Left hindlimb (tissue), 1 donor: ENCODE results near the gene SLC45A2.
"Not testable (repeated sequence)": the region's sequence is repeated elsewhere in the genome, so short reads cannot be mapped to it uniquely, and the experiment has no call there.

Experiments used
- DNase-seq: peaks from one replicate; pipeline ENCODE4 v3.0.0-alpha.2; 2018

The SLC45A2 gene

DNA sequence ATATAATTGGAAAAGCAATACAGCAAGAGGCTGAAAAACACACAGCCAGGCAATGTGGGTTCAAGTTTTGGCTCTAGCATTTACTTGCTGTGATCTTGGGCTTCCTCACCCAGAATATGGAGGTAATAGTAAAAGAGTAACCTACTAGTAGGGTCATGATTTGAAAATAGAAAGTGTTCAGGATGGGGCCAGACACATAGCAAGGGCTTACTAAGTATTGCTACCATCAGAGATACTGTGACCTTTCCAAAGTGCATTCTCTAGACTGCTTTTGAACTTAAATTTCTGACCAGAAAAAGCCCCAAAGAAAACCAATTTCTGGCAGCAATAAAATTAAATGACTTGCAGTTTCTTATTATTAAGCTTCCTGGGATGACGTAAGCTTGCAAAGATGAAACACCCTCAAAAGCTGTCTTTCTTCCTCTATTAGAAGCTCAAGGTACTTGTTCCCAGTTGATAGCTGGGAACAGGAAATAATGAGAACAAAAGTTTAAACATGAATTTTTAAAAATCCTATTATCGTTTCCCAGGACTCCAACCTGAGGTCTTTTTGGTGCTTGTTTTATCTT lies 20.3 kb downstream of the SLC45A2 start:
- DNase-seq, result no peak

DNA sequence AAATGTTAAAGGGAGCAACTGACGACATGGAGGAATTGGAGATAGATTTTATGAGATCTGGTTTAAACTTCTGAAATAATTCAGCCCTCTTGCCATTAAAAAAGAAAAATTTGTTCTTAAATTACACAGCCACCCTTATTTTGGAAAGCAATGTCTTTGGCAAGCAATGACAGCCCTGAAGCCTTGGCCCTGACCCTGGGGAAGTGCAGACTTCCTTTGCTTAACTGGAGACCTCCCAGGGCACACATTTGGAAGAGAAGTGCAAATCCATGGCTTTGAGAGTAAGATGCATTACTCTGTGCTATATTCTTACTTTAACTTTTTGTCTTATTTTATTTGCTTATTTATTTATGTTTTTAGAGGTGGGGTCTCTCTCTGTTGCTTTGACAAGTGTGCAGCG lies 26.3 kb downstream of the SLC45A2 start:
- DNase-seq, result no peak

DNA sequence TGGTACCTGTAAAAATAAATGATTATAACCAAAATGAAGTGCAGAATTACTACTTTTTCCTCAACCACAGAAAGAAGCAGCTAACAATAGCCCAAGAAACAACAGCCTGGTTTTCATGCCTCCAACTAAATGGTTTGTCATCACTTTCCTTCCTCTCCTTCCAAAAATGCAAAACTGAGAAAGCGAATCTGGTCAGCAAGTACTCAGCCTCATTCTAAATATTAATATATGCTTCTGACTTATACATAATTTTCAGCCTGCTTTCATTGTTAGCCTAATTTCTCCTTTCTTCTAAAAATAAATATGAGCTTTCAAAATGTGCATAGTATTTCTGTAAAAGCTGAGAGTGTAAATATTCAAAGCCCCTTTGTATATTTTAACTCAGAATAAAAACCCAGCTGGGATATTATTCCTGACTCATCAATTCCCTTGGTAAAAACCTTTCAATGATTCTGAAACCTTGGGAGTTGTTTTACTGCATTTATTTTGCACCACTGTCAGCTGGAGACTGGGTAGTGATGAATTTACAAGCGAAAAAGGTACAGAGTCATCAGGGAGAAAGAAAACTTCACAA lies 26.8 kb downstream of the SLC45A2 start:
- DNase-seq, result no peak

DNA sequence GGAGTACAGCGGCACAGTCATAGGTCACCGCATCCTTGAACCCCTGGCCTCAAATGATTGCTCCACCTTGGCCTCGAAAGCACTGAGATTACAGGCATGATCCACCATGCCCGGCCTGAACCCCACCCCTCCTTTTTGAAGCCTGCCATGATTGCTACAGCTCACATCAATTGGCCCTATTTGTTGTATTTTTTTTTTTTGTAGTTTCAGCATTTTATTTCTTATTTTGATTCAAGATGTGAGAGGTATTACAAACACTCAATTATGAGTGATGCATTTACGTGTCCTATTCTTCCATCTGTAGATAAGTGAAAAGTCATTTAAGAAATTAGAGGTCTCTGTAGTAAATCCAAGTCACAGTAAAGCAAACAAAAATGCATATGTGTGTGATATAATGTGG lies 32.3 kb downstream of the SLC45A2 start:
- DNase-seq, result not testable (repeated sequence)

DNA sequence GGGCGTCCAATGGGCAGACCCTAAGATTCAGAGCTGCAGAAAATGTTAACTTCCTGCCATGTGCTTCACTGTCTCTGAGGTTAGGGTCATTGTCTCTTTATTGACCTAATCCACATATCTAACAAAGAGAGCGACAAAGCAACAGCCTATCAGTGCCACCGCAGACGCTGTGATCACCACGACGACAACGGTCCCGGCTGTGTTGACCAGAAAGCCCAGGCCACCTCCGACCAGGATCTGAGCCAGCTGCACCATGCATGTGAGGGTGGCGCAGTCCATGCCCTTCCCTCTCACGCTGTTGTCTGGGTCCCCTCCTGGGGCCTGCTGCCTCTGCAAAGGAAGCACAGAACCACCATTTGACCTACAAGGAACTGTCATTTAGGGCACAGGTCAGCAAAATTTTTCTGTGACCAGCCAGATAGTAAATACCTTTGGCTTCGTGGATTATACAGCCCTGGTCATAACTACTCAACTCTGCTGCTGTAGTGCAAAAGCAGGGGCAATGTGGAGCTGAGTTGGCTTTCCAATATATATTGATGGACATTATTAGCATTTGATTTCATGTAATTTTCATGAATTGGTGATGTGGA lies 39.9 kb downstream of the SLC45A2 start:
- no peak for DNase-seq

DNA sequence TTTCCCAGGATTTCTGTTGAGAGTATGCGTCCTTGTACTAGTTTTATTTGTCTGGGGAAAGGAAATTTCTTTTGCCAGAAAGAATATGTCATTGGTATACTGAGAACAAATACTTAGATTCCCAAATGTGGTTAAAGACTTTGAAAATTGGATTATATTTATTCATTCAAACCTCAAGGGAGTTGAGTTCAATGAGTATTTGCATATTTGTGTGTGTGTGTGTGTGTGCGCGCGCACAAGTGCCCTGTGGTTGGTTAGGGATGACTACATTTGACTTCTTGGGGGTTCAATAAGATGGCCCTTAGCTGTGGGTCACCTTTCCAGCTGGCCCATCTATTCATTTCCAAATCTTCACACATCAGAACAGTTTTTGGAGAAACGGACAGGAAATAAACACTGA lies 43.4 kb downstream of the SLC45A2 start:
- DNase-seq, result no peak

DNA sequence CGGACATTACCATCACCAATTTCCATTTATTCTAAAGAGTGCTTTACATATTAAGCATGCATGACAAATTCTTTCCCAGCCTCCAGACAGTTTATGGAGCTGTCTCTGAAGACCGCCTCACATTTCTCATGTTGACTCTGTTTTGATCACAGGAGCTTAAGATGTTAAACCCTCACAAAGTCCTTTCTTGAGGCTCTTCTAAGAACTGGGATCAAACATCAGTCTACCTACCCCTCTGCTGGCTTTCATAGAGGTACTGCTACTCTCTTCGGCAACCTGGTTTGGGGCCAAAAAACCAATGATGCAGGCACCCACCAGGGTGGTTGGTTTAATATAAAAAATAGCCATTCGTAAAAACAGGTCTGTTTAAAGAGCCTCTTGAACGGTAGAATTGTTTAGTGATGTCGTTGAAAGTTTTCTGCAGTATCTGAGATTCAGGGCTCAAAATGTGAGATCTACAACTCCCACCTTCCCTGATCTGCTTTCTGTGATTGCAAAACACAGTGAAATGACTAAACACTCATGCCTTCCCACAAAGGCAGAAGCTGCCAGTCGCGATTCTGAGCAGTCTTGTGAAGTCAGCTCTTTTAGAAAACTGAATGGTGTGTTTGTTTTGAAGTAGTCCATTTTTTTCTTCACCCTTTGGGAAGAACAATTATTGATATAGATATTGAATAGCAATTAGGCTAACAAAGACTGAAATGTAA lies 44.8 kb downstream of the SLC45A2 start:
- no peak for DNase-seq

DNA sequence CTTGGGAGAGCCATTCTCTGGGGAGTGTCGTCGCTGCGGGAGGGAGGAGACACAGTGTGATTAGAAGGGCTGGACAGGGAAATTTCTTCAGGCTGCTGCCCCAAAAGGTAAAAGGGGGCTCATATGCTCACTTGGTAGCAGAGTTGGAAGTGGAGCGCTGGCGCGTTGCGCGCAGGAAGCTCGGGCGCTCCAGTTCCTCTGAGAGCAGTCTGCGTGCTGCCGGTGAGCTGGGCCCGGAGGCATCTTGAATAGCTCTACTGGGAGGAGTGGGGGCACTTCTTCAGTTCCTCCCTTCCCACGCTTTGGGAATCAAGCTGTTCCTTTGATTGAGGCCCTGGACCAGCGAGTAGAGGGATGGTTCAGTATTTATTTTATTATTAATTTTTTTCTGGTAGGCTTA lies 45.6 kb downstream of the SLC45A2 start:
- no peak for DNase-seq

DNA sequence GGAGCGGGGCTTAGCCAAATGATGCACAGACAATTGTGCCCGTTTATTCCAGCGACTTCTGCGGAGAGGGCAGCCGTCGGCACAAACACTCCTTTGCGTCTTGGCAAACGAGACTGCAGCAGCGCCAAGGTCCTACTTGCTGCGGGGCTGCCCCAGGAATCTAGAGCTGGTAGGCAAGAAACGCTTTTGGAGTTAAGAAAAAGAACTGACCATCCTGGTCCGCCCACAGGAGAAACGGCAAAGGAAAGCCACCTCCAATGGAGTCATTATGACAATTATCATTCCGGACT lies 46.0 kb downstream of the SLC45A2 start:
- no peak for DNase-seq

DNA sequence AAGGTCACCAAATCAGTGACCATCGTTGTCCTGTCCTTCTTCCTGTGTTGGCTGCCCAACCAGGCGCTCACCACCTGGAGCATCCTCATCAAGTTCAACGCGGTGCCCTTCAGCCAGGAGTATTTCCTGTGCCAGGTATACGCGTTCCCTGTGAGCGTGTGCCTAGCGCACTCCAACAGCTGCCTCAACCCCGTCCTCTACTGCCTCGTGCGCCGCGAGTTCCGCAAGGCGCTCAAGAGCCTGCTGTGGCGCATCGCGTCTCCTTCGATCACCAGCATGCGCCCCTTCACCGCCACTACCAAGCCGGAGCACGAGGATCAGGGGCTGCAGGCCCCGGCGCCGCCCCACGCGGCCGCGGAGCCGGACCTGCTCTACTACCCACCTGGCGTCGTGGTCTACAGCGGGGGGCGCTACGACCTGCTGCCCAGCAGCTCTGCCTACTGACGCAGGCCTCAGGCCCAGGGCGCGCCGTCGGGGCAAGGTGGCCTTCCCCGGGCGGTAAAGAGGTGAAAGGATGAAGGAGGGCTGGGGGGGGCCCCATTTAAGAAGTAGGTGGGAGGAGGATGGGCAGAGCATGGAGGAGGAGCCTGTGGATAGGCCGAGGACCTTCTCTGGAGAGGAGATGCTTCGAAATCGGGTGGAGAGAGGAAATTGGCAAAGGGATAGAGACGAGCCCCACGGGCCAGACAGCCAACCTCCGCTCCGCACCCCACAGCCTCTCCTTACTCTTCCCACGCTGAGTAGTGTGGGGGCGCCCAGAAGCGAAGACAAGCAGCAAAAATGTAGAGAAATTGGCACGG lies 46.6 kb downstream of the SLC45A2 start:
- DNase-seq, result no peak

DNA sequence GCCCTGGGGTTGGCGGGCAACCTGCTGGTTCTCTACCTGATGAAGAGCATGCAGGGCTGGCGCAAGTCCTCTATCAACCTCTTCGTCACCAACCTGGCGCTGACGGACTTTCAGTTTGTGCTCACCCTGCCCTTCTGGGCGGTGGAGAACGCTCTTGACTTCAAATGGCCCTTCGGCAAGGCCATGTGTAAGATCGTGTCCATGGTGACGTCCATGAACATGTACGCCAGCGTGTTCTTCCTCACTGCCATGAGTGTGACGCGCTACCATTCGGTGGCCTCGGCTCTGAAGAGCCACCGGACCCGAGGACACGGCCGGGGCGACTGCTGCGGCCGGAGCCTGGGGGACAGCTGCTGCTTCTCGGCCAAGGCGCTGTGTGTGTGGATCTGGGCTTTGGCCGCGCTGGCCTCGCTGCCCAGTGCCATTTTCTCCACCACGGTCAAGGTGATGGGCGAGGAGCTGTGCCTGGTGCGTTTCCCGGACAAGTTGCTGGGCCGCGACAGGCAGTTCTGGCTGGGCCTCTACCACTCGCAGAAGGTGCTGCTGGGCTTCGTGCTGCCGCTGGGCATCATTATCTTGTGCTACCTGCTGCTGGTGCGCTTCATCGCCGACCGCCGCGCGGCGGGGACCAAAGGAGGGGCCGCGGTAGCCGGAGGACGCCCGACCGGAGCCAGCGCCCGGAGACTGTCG lies 47.3 kb downstream of the SLC45A2 start:
- no peak for DNase-seq

DNA sequence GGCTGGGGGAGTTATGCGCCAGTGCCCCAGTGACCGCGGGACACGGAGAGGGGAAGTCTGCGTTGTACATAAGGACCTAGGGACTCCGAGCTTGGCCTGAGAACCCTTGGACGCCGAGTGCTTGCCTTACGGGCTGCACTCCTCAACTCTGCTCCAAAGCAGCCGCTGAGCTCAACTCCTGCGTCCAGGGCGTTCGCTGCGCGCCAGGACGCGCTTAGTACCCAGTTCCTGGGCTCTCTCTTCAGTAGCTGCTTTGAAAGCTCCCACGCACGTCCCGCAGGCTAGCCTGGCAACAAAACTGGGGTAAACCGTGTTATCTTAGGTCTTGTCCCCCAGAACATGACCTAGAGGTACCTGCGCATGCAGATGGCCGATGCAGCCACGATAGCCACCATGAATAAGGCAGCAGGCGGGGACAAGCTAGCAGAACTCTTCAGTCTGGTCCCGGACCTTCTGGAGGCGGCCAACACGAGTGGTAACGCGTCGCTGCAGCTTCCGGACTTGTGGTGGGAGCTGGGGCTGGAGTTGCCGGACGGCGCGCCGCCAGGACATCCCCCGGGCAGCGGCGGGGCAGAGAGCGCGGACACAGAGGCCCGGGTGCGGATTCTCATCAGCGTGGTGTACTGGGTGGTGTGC lies 48.0 kb downstream of the SLC45A2 start, which contains the start of gene RXFP3:
TSS of gene RXFP3 (plus strand) at position 6 of the 636 bp plus-strand sequence. CDS start at position 361, 355 bp downstream.
- peak; percentile 27 for DNase-seq

DNA sequence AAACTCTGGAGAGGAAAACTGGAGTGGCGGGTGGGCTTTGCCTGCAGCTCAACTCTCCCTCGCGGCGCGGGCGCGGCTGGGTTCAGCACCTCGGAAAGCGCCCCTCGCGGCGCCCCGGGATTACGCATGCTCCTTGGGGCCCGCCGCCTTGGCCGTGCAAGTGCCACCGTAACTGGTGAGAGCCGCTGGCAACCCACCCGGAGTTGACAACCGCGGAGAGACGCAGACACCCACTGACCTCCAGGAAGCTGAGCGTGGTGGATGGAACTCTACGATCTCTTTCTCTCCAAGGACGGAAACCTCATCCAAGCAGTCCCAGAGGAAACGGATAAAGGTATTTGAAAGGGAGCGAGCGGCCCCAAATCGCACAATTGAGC lies 48.5 kb downstream of the SLC45A2 start:
- DNase-seq, result peak; percentile 79

DNA sequence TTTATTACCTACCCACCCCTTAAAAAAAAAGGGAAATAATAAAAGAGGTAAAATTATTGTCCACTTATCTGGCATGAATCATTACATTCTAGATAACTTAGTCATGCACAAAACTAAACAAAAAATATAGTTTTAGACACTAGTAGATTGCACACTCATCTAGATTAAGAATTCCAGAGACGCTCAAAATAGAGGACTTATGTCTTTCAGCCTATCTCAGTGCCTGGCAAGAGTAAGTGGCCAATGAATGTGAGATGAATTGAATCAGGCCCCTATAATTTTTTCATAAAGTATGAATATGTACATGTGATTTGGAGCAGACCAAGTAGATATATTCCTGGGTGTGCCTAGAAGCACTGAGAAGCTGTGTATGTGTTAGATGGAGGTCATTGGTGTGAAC lies 50.3 kb downstream of the SLC45A2 start:
- DNase-seq, result no peak

DNA sequence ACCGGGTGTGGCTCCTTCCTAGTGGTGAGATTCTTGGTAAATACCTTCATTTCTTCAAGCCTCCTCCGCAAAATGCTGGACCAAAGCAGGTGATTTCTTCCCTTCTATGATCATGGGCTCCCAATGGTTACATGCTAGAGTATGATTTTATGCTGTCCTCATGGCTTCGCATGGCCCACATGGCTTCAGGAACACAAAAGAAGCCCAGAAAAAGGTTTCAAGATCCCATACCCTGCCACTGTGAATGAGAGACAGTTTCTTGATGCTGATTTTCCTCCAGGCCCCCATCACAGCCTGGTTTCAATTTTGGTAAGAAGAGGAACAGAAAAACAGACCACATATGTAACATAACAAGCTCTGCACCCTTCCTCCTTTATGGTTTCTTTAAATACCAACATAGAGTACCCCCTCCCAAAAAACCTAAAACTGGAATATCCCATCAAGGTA lies 50.7 kb downstream of the SLC45A2 start:
- no peak for DNase-seq

DNA sequence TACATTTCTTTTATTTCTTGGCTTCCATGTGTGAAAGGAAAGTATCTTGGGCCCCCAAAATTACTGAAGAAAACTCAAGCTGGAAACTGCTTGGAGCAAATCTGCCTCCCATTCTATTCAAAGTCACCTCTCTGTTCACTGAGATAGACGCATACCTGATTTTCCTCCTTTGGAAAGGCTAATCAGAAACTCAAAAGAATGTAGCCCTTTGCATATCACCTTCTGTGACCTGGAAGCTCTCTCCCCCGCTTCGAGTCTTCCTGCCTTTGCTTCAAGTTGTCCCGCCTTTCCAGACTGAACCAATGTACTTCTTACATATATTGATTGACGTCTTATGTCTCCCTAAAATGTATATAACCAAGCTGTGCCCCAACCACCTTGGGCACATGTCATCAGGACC lies 53.4 kb downstream of the SLC45A2 start:
- DNase-seq, result no peak

DNA sequence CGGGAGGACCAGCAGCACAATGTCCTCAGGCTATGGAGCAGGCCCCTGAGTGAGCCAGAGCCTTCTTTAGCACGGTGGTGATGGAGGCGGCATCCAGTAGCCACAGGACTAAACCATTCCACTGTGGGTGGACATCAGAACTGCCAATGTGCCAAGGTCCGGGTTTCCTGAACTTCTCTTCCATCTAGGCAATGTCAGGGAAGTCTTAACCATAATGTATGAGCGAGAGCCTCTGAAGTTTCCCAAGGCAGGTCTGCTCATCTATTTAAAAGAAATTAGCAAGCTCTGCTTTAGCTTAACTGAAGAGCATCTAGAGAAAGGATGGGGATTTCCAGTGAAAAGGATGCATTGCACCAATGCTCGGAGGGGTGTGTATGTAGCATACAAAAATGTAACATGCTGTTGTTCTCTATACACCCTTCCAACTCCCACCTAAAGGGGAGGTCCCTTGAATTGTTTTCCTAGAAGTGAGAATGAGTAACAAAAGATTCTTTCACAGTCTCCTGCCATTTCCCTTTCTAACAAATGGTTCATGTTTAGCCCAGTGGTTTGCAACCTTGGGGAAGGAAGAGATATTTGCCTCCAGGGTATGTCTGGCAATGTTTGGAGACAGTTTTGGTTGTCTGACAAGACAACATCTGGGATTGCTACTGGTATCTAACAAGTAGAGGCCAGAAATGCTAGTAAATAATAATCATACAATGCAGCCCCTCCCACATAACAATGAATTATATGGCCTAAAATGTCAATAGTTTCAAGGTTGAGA lies 54.4 kb downstream of the SLC45A2 start:
- no peak for DNase-seq

DNA sequence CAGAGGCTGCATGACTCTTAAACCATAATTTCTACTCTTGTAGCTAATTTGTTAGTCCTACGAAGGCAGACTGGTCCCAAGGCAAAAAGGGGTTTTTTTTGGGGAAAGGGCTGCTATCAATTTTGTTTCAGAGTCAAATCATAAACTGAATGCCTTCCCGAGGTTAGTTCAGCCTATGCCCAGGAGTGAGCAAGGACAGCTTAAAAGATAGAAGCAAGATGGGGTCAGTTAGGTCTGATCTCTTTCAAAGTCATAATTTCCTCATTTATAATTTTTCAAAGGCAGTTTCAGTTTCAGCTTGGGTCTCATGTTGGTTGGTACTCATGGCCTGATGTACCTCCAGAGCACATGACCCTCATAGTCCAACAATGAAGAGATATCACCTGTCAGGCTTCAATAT lies 56.2 kb downstream of the SLC45A2 start:
- DNase-seq, result no peak

DNA sequence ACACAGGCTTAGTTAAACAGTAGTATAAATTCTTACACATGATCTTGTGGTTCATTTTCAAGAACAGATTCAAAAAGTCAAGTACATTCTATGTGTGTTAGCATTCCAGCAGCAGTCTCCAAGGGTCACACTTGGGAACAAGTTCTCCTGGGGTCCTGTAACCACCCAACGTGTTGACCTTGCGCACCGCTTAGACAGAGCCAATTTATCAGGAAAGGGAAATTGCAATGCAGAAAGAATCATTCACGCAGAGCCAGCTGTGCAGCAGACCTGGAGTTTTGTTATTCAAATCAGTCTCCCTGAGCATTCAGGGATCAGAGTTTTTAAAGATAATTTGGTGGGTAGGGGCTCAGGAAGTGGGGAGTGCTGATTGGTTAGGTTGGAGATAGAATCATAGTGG lies 56.8 kb downstream of the SLC45A2 start:
- DNase-seq, result no peak

DNA sequence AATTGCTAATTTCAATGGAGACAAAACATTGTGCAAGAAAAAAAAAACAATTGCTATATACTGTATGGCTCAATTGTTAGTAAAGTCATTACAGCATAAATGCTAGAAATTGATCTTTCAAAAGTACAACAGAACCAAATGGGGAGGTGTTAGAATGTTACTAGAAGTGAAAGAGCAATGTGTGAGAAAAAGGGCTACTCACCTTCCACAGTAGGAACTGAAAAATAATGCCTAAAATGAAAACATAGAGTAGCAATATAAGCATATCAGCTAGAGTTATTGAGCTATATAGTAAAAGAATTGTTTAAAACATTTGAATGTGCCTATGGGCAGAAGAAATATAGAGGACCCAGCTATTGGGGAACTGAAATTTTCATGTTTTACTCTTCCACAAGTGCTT lies 59.2 kb downstream of the SLC45A2 start:
- no peak for DNase-seq

DNA sequence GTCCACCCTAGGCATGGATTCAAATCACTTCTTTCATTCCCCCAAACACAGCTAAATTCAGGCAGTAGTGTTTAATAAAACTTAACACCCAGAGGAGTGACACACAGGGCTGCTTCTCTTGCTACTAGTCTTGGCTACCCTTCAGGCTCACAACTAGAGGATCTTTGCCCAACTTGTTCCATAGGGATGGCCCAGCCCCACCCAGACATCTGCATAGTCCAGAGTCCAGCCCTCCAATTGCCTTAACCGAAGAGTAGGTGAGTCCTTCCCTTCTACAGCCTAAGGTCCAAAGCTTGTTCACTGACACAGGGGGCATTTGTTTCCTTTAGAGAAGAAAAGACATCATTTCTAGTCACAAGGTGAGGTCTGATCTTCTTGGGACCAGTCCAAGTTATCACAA lies 63.5 kb downstream of the SLC45A2 start:
- no peak for DNase-seq

DNA sequence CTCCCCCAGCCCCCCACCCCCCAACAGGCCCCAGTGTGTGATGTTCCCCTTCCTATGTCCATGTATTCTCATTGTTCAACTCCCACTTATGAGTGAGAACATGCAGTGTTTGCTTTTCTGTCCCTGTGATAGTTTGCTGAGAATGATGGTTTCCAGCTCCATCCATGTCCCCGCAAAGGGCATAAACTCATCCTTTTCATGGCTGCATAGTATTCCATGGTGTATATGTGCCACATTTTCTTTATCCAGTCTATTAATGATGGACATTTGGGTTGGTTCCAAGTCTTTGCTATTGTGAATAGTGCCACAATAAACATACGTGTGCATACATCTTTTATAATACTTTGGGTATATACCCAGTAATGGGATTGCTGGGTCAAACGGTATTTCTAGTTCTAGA lies 69.6 kb downstream of the SLC45A2 start:
- DNase-seq, result not testable (repeated sequence)
